IgD-negative memory B cell (primary cell): ENCODE results near the gene TSGA10IP. TPM values are rescaled to one million over a fixed set of nuclear protein-coding genes. Genes with fewer than 3 reads are reported as not detected.

Experiments
- H3K27ac Mint-ChIP-seq, 3 donors: one replicate each; pipeline ENCODE4 v1.8.0; 2020 to 2022; ENCODE audit warnings: mild to moderate bottlenecking in 3 of 3, mixed read lengths in 3 of 3, moderate library complexity in 1 of 3
- H3K27me3 Mint-ChIP-seq: one replicate; pipeline ENCODE4 v1.8.0; 2021; ENCODE audit warnings: mixed read lengths
- H3K36me3 Mint-ChIP-seq: one replicate; pipeline ENCODE4 v1.8.0; 2020; ENCODE audit warnings: mild to moderate bottlenecking, mixed read lengths
- H3K4me1 Mint-ChIP-seq, 3 donors: one replicate each; pipeline ENCODE4 v1.8.0; 2020 to 2022; ENCODE audit warnings: mixed read lengths in 3 of 3, mild to moderate bottlenecking in 1 of 3
- H3K4me3 Mint-ChIP-seq, 4 donors: one replicate each; pipeline ENCODE4 v1.8.0; 2020 to 2022; ENCODE audit warnings: mild to moderate bottlenecking in 4 of 4, mixed read lengths in 4 of 4, moderate library complexity in 3 of 4
- H3K9me3 Mint-ChIP-seq, 3 donors: one replicate each; pipeline ENCODE4 v1.8.0; 2020 to 2021; ENCODE audit warnings: mixed read lengths in 3 of 3, mild to moderate bottlenecking in 1 of 3
- polyA plus RNA-seq: library from polyadenylated mRNA; unstranded; fragments of 300-500 nt; fragmentation: Illumina TruSeq; gene quantifications from one replicate; pipeline ENCODE4 v1.2.3, GENCODE V29; 2021

TSGA10IP gene
- polyA plus RNA-seq, 1 donor from 2014 or later, result not detected

- H3K4me3 Mint-ChIP-seq, result no peak overlapping the region
- peaks cover 8 to 18% (median 9%) of the 10 kb centered on the region in 3 donors for H3K4me1 Mint-ChIP-seq
- H3K9me3 Mint-ChIP-seq, result no peaks in the 10 kb centered on the region
- no peak overlapping the region for H3K27ac Mint-ChIP-seq
- H3K36me3 Mint-ChIP-seq, result peaks cover 7% of the 10 kb centered on the region
- H3K27me3 Mint-ChIP-seq, result no peaks in the 10 kb centered on the region
These were observed 22.2 kb downstream of the TSGA10IP start for GRCh38 chr11:65967329-65967934.

- peak overlapping the region in 1 of 3 donors; percentile 73 for H3K27ac Mint-ChIP-seq
- H3K27me3 Mint-ChIP-seq, result no peaks in the 10 kb centered on the region
- H3K9me3 Mint-ChIP-seq, result no peaks in the 10 kb centered on the region
- peaks cover 0 to 6% (median 2%) of the 10 kb centered on the region in 3 donors for H3K4me1 Mint-ChIP-seq
- H3K36me3 Mint-ChIP-seq, result peaks cover 11% of the 10 kb centered on the region
- peak overlapping the region in 1 of 4 donors; percentile 67 for H3K4me3 Mint-ChIP-seq
These were observed 23.6 kb downstream of the TSGA10IP start for GRCh38 chr11:65968600-65969482.

- peaks cover 10% of the 10 kb centered on the region for H3K36me3 Mint-ChIP-seq
- H3K4me3 Mint-ChIP-seq, result no peak overlapping the region
- H3K27me3 Mint-ChIP-seq, result no peaks in the 10 kb centered on the region
- H3K27ac Mint-ChIP-seq, result peak overlapping the region; percentile 51 to 81 (median 78)
- no peaks in the 10 kb centered on the region for H3K9me3 Mint-ChIP-seq
- peaks cover 0 to 2% (median 2%) of the 10 kb centered on the region in 3 donors for H3K4me1 Mint-ChIP-seq
These were observed 26.8 kb downstream of the TSGA10IP start for GRCh38 chr11:65972116-65972515.

- H3K36me3 Mint-ChIP-seq, result peaks cover 10% of the 10 kb centered on the region
- no peaks in the 10 kb centered on the region for H3K27me3 Mint-ChIP-seq
- peaks cover 0 to 2% (median 0%) of the 10 kb centered on the region in 3 donors for H3K4me1 Mint-ChIP-seq
- H3K9me3 Mint-ChIP-seq, result no peaks in the 10 kb centered on the region
- H3K4me3 Mint-ChIP-seq, result no peak overlapping the region
- no peak overlapping the region for H3K27ac Mint-ChIP-seq
These were observed 28.3 kb downstream of the TSGA10IP start for GRCh38 chr11:65973439-65974110.

- Mint-ChIP-seq H3K4me3 (no peak overlapping the region), H3K27ac (peak overlapping the region in 2 of 3 donors; percentile 33 to 56), H3K36me3 (peaks cover 5% of the 10 kb centered on the region), H3K9me3 (no peaks in the 10 kb centered on the region), H3K27me3 (no peaks in the 10 kb centered on the region), H3K4me1 (peaks cover 0 to 2% (median 1%) of the 10 kb centered on the region in 3 donors)
These were observed 30.5 kb downstream of the TSGA10IP start for GRCh38 chr11:65975771-65976170.

- Mint-ChIP-seq H3K4me1 (peaks cover 0 to 2% (median 1%) of the 10 kb centered on the region in 3 donors), H3K27ac (peak overlapping the region in 1 of 3 donors; percentile 56), H3K9me3 (no peaks in the 10 kb centered on the region), H3K36me3 (peaks cover 5% of the 10 kb centered on the region), H3K27me3 (no peaks in the 10 kb centered on the region), H3K4me3 (no peak overlapping the region)
These were observed 31.2 kb downstream of the TSGA10IP start for GRCh38 chr11:65976216-65977176.

GRCh38 chr11:65977621-65978390 is 32.5 kb downstream of the TSGA10IP start:
- Mint-ChIP-seq H3K27ac (no peak overlapping the region), H3K4me1 (peaks cover 0 to 2% (median 1%) of the 10 kb centered on the region in 3 donors), H3K9me3 (no peaks in the 10 kb centered on the region), H3K27me3 (no peaks in the 10 kb centered on the region), H3K4me3 (no peak overlapping the region), H3K36me3 (peaks cover 3% of the 10 kb centered on the region)

- Mint-ChIP-seq H3K36me3 (peaks cover 2% of the 10 kb centered on the region), H3K27ac (peak overlapping the region in 1 of 3 donors; percentile 75)
These were observed 33.3 kb downstream of the TSGA10IP start for GRCh38 chr11:65978391-65979238.

GRCh38 chr11:65979261-65979759 is 34.0 kb downstream of the TSGA10IP start:
- Mint-ChIP-seq H3K4me3 (no peak overlapping the region), H3K27ac (peak overlapping the region in 1 of 3 donors; percentile 75), H3K9me3 (no peaks in the 10 kb centered on the region), H3K27me3 (no peaks in the 10 kb centered on the region), H3K4me1 (peaks cover 0 to 1% (median 0%) of the 10 kb centered on the region in 3 donors), H3K36me3 (no peaks in the 10 kb centered on the region)

More at GRCh38 chr11:65978391-65979238, 33.3 kb downstream of the TSGA10IP start:
- Mint-ChIP-seq H3K4me1 (peaks cover 0 to 1% (median 0%) of the 10 kb centered on the region in 3 donors), H3K4me3 (no peak overlapping the region), H3K9me3 (no peaks in the 10 kb centered on the region), H3K27me3 (no peaks in the 10 kb centered on the region)

- peaks cover 0 to 1% (median 0%) of the 10 kb centered on the region in 3 donors for H3K4me1 Mint-ChIP-seq
- no peaks in the 10 kb centered on the region for H3K9me3 Mint-ChIP-seq
- H3K27me3 Mint-ChIP-seq, result no peaks in the 10 kb centered on the region
- H3K36me3 Mint-ChIP-seq, result no peaks in the 10 kb centered on the region
- peak overlapping the region in 1 of 3 donors; percentile 63 for H3K27ac Mint-ChIP-seq
- no peak overlapping the region for H3K4me3 Mint-ChIP-seq
These were observed 35.9 kb downstream of the TSGA10IP start for GRCh38 chr11:65981101-65981740.

GRCh38 chr11:65981972-65982823 is 36.9 kb downstream of the TSGA10IP start:
- Mint-ChIP-seq H3K27ac (peak overlapping the region in 1 of 3 donors; percentile 63), H3K4me3 (no peak overlapping the region), H3K4me1 (peaks cover 0 to 1% (median 0%) of the 10 kb centered on the region in 3 donors), H3K27me3 (no peaks in the 10 kb centered on the region), H3K9me3 (no peaks in the 10 kb centered on the region), H3K36me3 (no peaks in the 10 kb centered on the region)
